A375 (cell line): ENCODE measurements around the gene USP17L26. TPM values are rescaled to one million over a fixed set of nuclear protein-coding genes. Genes with fewer than 3 reads are reported as not detected.

Experiments
- total RNA-seq: library from RNA; depleted of rRNA; stranded (reverse); fragments of >200 nt; shearing (Covaris generic); gene quantifications from 2 replicates; pipeline ENCODE4 v1.2.3, GENCODE V29; 2014; rRNA removed

USP17L26 gene, protein sequence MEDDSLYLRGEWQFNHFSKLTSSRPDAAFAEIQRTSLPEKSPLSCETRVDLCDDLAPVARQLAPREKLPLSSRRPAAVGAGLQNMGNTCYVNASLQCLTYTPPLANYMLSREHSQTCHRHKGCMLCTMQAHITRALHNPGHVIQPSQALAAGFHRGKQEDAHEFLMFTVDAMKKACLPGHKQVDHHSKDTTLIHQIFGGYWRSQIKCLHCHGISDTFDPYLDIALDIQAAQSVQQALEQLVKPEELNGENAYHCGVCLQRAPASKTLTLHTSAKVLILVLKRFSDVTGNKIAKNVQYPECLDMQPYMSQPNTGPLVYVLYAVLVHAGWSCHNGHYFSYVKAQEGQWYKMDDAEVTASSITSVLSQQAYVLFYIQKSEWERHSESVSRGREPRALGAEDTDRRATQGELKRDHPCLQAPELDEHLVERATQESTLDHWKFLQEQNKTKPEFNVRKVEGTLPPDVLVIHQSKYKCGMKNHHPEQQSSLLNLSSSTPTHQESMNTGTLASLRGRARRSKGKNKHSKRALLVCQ
- not detected in 2 replicates for total RNA-seq

DNA sequence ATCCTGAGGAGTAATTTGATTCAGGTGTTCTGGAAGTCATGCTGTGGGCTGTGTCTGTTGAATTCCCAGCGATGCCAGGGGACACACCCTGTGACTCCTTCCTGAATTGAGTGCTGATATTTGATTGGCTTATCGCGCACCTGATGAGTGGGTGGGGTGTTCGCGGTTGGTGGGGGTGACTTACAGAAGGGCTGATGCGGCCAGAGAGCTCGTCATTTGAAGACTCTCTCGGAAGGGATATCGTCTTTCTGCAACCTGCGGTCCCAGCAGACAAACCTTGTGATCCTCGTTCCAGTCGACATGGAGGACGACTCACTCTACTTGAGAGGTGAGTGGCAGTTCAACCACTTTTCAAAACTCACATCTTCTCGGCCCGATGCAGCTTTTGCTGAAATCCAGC lies at the start of gene USP17L26:
USP17L26 (plus strand) TSS at position 301 of the 400 bp plus-strand sequence; CDS start at position 301, 0 bp downstream.

GRCh38 chr4:9324865-9325264 lies 9.6 kb upstream of the USP17L26 start, which contains the start of gene USP17L24:
TSS of gene USP17L24 (plus strand) at chr4:9325165. CDS start at chr4:9325165, 0 bp downstream.

GRCh38 chr4:9329611-9330010 lies 4.8 kb upstream of the USP17L26 start, which contains the start of gene USP17L25:
TSS of gene USP17L25 (plus strand) at chr4:9329911. CDS start at chr4:9329911, 0 bp downstream.

GRCh38 chr4:9339103-9339502 lies 4.6 kb downstream of the USP17L26 start, which contains the start of gene USP17L5:
TSS of gene USP17L5 (plus strand) at chr4:9339403. CDS start at chr4:9339403, 0 bp downstream.

GRCh38 chr4:9343848-9344247 lies 9.4 kb downstream of the USP17L26 start, which contains the start of gene USP17L27:
TSS of gene USP17L27 (plus strand) at chr4:9344148. CDS start at chr4:9344148, 0 bp downstream.

DNA sequence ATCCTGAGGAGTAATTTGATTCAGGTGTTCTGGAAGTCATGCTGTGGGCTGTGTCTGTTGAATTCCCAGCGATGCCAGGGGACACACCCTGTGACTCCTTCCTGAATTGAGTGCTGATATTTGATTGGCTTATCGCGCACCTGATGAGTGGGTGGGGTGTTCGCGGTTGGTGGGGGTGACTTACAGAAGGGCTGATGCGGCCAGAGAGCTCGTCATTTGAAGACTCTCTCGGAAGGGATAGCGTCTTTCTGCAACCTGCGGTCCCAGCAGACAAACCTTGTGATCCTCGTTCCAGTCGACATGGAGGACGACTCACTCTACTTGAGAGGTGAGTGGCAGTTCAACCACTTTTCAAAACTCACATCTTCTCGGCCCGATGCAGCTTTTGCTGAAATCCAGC lies 14.1 kb downstream of the USP17L26 start, which contains the start of gene USP17L28:
USP17L28 (plus strand) TSS at position 301 of the 400 bp plus-strand sequence; CDS start at position 301, 0 bp downstream.

DNA sequence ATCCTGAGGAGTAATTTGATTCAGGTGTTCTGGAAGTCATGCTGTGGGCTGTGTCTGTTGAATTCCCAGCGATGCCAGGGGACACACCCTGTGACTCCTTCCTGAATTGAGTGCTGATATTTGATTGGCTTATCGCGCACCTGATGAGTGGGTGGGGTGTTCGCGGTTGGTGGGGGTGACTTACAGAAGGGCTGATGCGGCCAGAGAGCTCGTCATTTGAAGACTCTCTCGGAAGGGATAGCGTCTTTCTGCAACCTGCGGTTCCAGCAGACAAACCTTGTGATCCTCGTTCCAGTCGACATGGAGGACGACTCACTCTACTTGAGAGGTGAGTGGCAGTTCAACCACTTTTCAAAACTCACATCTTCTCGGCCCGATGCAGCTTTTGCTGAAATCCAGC lies 18.9 kb downstream of the USP17L26 start, which contains the start of gene USP17L29:
USP17L29 (plus strand) TSS at position 301 of the 400 bp plus-strand sequence; CDS start at position 301, 0 bp downstream.

GRCh38 chr4:9362829-9363228 lies 28.4 kb downstream of the USP17L26 start, which contains the start of gene USP17L30:
TSS of gene USP17L30 (plus strand) at chr4:9363129. CDS start at chr4:9363129, 0 bp downstream.

Other genes starting within 250 kb of the USP17L26 start
- gene FAM90A26, start 164.2 kb upstream of the USP17L26 start, total RNA-seq, result not detected in 2 replicates
- gene USP17L10, start 124.0 kb upstream of the USP17L26 start, total RNA-seq, result not detected in 2 replicates
- not detected in 2 replicates for gene USP17L11, start 119.3 kb upstream of the USP17L26 start, total RNA-seq
- not detected in 2 replicates for gene USP17L12, start 114.5 kb upstream of the USP17L26 start, total RNA-seq
- not detected in 2 replicates for gene USP17L13, start 109.8 kb upstream of the USP17L26 start, total RNA-seq
- gene USP17L15, start 100.3 kb upstream of the USP17L26 start, total RNA-seq, result not detected in 2 replicates
- not detected in 2 replicates for gene USP17L17, start 90.8 kb upstream of the USP17L26 start, total RNA-seq
- not detected in 2 replicates for gene USP17L18, start 86.0 kb upstream of the USP17L26 start, total RNA-seq
- not detected in 2 replicates for gene USP17L19, start 81.3 kb upstream of the USP17L26 start, total RNA-seq
- not detected in 2 replicates for gene USP17L20, start 76.5 kb upstream of the USP17L26 start, total RNA-seq
- gene USP17L21, start 71.8 kb upstream of the USP17L26 start, total RNA-seq, result not detected in 2 replicates
- not detected in 2 replicates for gene USP17L22, start 67.0 kb upstream of the USP17L26 start, total RNA-seq
- not detected in 2 replicates for gene USP17L24, start 9.5 kb upstream of the USP17L26 start, total RNA-seq
- not detected in 2 replicates for gene USP17L25, start 4.7 kb upstream of the USP17L26 start, total RNA-seq
- not detected in 2 replicates for gene USP17L5, start 4.7 kb downstream of the USP17L26 start, total RNA-seq
- gene USP17L27, start 9.5 kb downstream of the USP17L26 start, total RNA-seq, result not detected in 2 replicates
- not detected in 2 replicates for gene USP17L28, start 14.2 kb downstream of the USP17L26 start, total RNA-seq
- not detected in 2 replicates for gene USP17L29, start 19.0 kb downstream of the USP17L26 start, total RNA-seq
- not detected in 2 replicates for gene USP17L30, start 28.5 kb downstream of the USP17L26 start, total RNA-seq
- not detected in 2 replicates for gene DEFB131A, start 109.8 kb downstream of the USP17L26 start, total RNA-seq